ENCODE results near the gene DHX29. TPM values are rescaled to one million over a fixed set of nuclear protein-coding genes. Genes with fewer than 3 reads are reported as not detected.
A peak's percentile ranks its signal among the peaks of the same experiment; 100 is the strongest.

Gene DHX29
- total and polyA plus RNA-seq, 3 donors from 2014 or later = 8.8 to 26.8 (median 19.0) TPM

DNA sequence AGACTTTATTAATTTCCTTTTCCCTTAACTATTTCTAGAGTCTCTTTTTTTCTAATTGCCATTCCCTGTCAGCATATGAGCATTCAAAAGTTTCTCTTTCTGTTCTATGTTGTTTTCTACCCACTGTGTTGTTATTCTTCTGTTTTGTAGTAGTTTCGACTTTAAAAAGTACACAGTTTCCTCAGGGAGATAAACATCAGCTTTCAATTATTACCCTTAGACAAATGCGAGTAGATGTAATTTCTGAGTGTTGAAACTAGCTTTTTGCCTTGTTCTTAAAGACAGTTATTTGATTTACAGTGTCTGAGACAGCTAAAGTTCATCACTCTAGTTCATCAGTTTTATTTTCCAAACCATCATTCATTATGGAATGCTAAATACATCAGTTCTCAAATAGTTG lies 19.8 kb upstream of the DHX29 start:
- H3K4me3 ChIP-seq = no peak overlapping the region
- intact Hi-C loops (cut with DNase I; ENCODE audit: low total_unique reads) = no loop called here
- WGBS, 2 donors = 59 to 72% methylated on average over 2 of the region's 2 CpGs
- no peak overlapping the region for H3K27ac ChIP-seq
- TF ChIP-seq POLR2A (IDR thresholded peaks at IDR 0.05) = no peak
- TF ChIP-seq, protein P1, sequence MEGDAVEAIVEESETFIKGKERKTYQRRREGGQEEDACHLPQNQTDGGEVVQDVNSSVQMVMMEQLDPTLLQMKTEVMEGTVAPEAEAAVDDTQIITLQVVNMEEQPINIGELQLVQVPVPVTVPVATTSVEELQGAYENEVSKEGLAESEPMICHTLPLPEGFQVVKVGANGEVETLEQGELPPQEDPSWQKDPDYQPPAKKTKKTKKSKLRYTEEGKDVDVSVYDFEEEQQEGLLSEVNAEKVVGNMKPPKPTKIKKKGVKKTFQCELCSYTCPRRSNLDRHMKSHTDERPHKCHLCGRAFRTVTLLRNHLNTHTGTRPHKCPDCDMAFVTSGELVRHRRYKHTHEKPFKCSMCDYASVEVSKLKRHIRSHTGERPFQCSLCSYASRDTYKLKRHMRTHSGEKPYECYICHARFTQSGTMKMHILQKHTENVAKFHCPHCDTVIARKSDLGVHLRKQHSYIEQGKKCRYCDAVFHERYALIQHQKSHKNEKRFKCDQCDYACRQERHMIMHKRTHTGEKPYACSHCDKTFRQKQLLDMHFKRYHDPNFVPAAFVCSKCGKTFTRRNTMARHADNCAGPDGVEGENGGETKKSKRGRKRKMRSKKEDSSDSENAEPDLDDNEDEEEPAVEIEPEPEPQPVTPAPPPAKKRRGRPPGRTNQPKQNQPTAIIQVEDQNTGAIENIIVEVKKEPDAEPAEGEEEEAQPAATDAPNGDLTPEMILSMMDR (IDR thresholded peaks at IDR 0.05) = no peak
- no peak for DNase-seq
- H3K4me1 ChIP-seq = no peaks in the 10 kb centered on the region
- H3K27me3 ChIP-seq = no peaks in the 10 kb centered on the region
- no peaks in the 10 kb centered on the region for H3K36me3 ChIP-seq (ENCODE audit: low read depth, missing control alignments)
- no peaks in the 10 kb centered on the region for H3K9me3 ChIP-seq

DNA sequence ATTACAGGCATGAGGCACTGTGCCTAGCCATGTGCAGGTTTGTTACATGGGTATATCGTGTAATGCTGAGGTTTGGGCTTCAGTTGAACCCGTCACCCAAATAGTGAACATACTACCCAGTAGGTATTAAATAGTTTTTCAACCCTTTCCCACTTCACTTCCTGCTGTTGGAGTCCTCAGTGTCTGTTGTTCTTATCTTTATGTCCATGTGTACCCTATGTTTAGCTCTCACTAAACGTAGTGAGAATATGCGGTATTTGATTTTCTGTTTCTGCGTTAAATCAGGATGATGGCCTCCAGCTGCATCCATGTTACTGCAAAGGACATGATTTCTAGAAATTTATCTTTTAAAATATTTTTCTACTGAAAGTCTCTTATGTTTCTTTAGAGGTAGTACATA lies 18.1 kb upstream of the DHX29 start:
- H3K9me3 ChIP-seq = no peaks in the 10 kb centered on the region
- no peak overlapping the region for H3K4me3 ChIP-seq
- no peaks in the 10 kb centered on the region for H3K4me1 ChIP-seq
- no peak for DNase-seq
- no peaks in the 10 kb centered on the region for H3K27me3 ChIP-seq
- H3K36me3 ChIP-seq (ENCODE audit: low read depth, missing control alignments) = no peaks in the 10 kb centered on the region
- intact Hi-C loops (cut with DNase I; ENCODE audit: low total_unique reads) = no loop called here
- 89 to 95% methylated on average over 5 of the region's 5 CpGs for WGBS, 2 donors
- no peak overlapping the region for H3K27ac ChIP-seq
- TF ChIP-seq POLR2A (IDR thresholded peaks at IDR 0.05) = no peak
- TF ChIP-seq, protein P1 (IDR thresholded peaks at IDR 0.05) = no peak

DNA sequence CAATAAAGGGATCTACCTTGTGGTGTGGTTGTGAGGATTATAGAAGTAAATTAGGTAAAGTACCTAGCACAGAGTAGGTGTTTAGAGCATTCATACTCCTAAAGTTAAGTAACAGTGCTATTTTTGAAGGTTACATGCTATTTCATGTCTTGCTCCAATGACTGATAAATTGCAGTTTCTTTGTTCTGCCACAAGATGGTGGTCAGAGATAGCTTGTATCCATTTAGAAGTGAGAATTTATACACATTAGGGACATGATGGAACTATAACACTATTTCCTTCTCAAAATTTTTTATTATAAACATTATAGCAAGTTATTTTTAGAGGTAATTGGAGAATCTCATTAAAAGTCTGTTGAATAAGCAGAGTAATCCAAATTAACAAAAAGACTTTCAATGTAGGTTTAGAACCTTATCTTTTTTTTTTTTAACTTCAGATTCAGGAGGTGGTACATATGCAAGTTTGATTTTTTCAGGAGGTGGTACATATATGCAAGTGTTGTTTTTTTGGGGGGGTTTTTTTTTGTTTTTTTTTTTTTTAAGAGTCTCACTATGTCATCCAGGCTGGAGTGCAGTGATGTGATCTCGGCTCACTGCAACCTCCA lies 17.4 kb upstream of the DHX29 start:
- intact Hi-C loops (cut with DNase I; ENCODE audit: low total_unique reads) = no loop called here
- no peak overlapping the region for H3K27ac ChIP-seq
- no peak for DNase-seq
- TF ChIP-seq POLR2A (IDR thresholded peaks at IDR 0.05) = no peak
- TF ChIP-seq, protein P1 (IDR thresholded peaks at IDR 0.05) = peak; percentile 16 to 62 (median 37)
- no peaks in the 10 kb centered on the region for H3K36me3 ChIP-seq (ENCODE audit: low read depth, missing control alignments)
- H3K27me3 ChIP-seq = no peaks in the 10 kb centered on the region
- no peaks in the 10 kb centered on the region for H3K9me3 ChIP-seq
- no peaks in the 10 kb centered on the region for H3K4me1 ChIP-seq
- H3K4me3 ChIP-seq = no peak overlapping the region
- 94 to 96% methylated on average over 1 of the region's 1 CpG for WGBS, 2 donors

DNA sequence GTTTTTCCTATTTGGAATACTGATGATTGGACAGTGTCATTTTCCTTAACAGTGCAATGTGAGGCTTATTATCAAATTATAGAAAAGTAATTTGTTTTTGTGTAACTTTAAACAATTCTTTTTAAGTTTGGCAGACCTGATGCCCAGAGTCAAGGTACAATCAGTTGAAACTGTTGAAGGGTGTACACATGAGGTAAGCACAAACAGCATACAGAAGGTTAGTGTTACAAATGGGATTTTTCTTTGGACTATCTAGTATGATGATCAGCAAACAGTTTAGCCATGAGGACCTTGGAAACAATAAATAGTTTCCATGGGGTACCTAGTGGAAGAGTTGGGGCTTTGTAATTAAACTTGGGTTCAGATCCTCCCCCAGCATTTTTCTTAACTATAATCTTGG lies 16.5 kb upstream of the DHX29 start:
- H3K27me3 ChIP-seq = no peaks in the 10 kb centered on the region
- H3K27ac ChIP-seq = no peak overlapping the region
- no peaks in the 10 kb centered on the region for H3K4me1 ChIP-seq
- DNase-seq = no peak
- no peak for TF ChIP-seq POLR2A (IDR thresholded peaks at IDR 0.05)
- TF ChIP-seq, protein P1 (IDR thresholded peaks at IDR 0.05) = no peak
- intact Hi-C loops (cut with DNase I; ENCODE audit: low total_unique reads) = no loop called here
- no peak overlapping the region for H3K4me3 ChIP-seq
- no peaks in the 10 kb centered on the region for H3K9me3 ChIP-seq
- no peaks in the 10 kb centered on the region for H3K36me3 ChIP-seq (ENCODE audit: low read depth, missing control alignments)

DNA sequence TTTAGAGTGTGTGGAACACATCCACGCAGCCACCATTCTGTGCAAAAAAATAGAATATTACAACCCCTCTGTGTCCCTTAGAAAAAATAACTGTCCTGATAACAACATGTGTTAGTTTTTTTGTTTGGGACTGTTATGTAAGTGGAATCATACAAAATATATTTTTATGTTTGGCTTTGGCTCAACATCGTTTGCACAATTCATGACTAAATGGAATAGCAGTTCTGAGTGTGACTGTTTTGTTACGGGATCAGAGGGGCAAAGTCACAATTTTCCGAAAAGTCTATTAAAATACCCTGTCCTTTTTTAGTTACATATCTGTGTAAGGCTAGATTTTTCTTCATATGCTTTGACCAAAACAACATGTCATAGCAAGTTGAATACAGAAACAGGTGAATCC lies 13.1 kb upstream of the DHX29 start:
- 70 to 78% methylated on average over 4 of the region's 4 CpGs for WGBS, 2 donors
- Histone ChIP-seq H3K9me3 (no peaks in the 10 kb centered on the region), H3K36me3 (ENCODE audit: low read depth, missing control alignments) (no peaks in the 10 kb centered on the region), H3K4me1 (no peaks in the 10 kb centered on the region), H3K27ac (no peak overlapping the region), H3K4me3 (no peak overlapping the region), H3K27me3 (no peaks in the 10 kb centered on the region)
- TF ChIP-seq POLR2A (IDR thresholded peaks at IDR 0.05) = no peak
- TF ChIP-seq, protein P1 (IDR thresholded peaks at IDR 0.05) = no peak
- intact Hi-C loops (cut with DNase I; ENCODE audit: low total_unique reads) = no loop called here
- no peak for DNase-seq

Data from testis (tissue), 3 donors.